ENCODE results near the gene PTGDS.

PTGDS gene

GRCh38 chr9:136952321-136952850 is 24.9 kb upstream of the PTGDS start:
- DNase-seq (ENCODE audit: low read depth): no peak
- TF ChIP-seq CTCF (conservative IDR thresholded peaks at IDR 0.05; ENCODE audit: low read length): no peak
- no peak overlapping the region for H3K4me3 ChIP-seq (ENCODE audit: low read length)

- no peak overlapping the region for H3K4me3 ChIP-seq (ENCODE audit: low read length)
- DNase-seq (ENCODE audit: low read depth): no peak
- no peak for TF ChIP-seq CTCF (conservative IDR thresholded peaks at IDR 0.05; ENCODE audit: low read length)
Measured at GRCh38 chr9:136952876-136953770, 24.2 kb upstream of the PTGDS start.

GRCh38 chr9:136953771-136954269 is 23.5 kb upstream of the PTGDS start:
- no peak for TF ChIP-seq CTCF (conservative IDR thresholded peaks at IDR 0.05; ENCODE audit: low read length)
- H3K4me3 ChIP-seq (ENCODE audit: low read length): no peak overlapping the region
- DNase-seq (ENCODE audit: low read depth): no peak

- no peak overlapping the region for H3K4me3 ChIP-seq (ENCODE audit: low read length)
- TF ChIP-seq CTCF (conservative IDR thresholded peaks at IDR 0.05; ENCODE audit: low read length): no peak
- no peak for DNase-seq (ENCODE audit: low read depth)
Measured at GRCh38 chr9:136954270-136955083, 22.8 kb upstream of the PTGDS start.

GRCh38 chr9:136955202-136955942 is 21.9 kb upstream of the PTGDS start:
- H3K4me3 ChIP-seq (ENCODE audit: low read length): no peak overlapping the region
- no peak for TF ChIP-seq CTCF (conservative IDR thresholded peaks at IDR 0.05; ENCODE audit: low read length)
- DNase-seq (ENCODE audit: low read depth): no peak

- no peak for TF ChIP-seq CTCF (conservative IDR thresholded peaks at IDR 0.05; ENCODE audit: low read length)
- no peak for DNase-seq (ENCODE audit: low read depth)
- H3K4me3 ChIP-seq (ENCODE audit: low read length): no peak overlapping the region
Measured at GRCh38 chr9:136955943-136956335, 21.4 kb upstream of the PTGDS start.
